ENCODE data around the gene BCAS3. TPM values are rescaled to one million over a fixed set of nuclear protein-coding genes. Genes with fewer than 3 reads are reported as not detected.
A peak's percentile ranks its signal among the peaks of the same experiment; 100 is the strongest.

The BCAS3 gene
- total RNA-seq, 1 donor = 23.7 TPM

- no peak for TF ChIP-seq CTCF (IDR thresholded peaks at IDR 0.05; ENCODE audit: insufficient read depth, low read depth, low read length)
- DNase-seq (ENCODE audit: low read depth) = peak; percentile 39
- no peak overlapping the region for H3K4me3 ChIP-seq (ENCODE audit: low read depth, low read length)
These were observed 449.0 kb downstream of the BCAS3 start for GRCh38 chr17:61126473-61127249.

- no peak for DNase-seq (ENCODE audit: low read depth)
- no peak for TF ChIP-seq CTCF (IDR thresholded peaks at IDR 0.05; ENCODE audit: insufficient read depth, low read depth, low read length)
- H3K4me3 ChIP-seq (ENCODE audit: low read depth, low read length) = no peak overlapping the region
These were observed 450.3 kb downstream of the BCAS3 start for GRCh38 chr17:61127960-61128359.

GRCh38 chr17:61128661-61129115 lies 451.0 kb downstream of the BCAS3 start:
- H3K4me3 ChIP-seq (ENCODE audit: low read depth, low read length) = no peak overlapping the region
- peak; percentile 27 for DNase-seq (ENCODE audit: low read depth)
- no peak for TF ChIP-seq CTCF (IDR thresholded peaks at IDR 0.05; ENCODE audit: insufficient read depth, low read depth, low read length)

GRCh38 chr17:61129267-61130254 lies 451.9 kb downstream of the BCAS3 start:
- H3K4me3 ChIP-seq (ENCODE audit: low read depth, low read length) = no peak overlapping the region
- TF ChIP-seq CTCF (IDR thresholded peaks at IDR 0.05; ENCODE audit: insufficient read depth, low read depth, low read length) = no peak
- DNase-seq (ENCODE audit: low read depth) = no peak

DNA sequence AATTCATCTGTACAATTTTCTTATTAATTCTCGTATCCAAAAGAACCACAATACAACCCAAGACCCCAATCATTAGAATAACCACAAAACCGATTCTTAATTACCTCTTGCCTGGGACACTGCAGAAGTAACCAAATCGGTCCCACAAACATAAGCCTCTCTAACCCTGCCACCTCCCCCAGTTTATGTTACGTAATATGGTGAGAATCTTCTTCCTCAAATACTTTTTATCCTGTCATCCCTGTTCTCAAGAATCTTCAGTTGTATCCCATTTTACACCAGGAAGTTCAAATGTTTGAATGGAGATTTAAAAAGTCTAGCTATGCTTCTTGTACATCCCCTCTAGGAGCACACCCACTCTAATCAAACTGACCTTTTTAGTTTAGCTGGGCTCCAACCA lies 452.7 kb downstream of the BCAS3 start:
- TF ChIP-seq CTCF (IDR thresholded peaks at IDR 0.05; ENCODE audit: insufficient read depth, low read depth, low read length) = no peak
- H3K4me3 ChIP-seq (ENCODE audit: low read depth, low read length) = no peak overlapping the region
- no peak for DNase-seq (ENCODE audit: low read depth)

DNA sequence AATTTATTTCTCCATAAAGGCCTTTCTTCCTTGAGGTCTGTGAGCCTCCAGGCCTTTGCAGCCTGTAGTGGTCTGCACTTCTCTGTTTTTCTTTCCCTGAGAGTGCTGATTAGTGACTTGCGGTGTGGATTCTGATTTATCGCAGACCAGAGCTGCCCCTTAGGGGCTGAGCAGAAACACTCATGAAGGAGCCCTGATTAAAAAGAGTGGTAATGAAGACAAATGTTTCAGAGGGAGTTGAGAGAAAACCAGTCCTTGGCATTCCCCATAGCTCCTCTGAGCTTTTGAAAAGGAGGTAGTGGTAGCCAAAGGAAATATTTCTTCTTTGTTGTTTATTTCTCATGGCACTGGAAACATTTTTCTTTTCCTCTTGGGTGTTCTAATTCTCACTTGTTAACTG lies 453.9 kb downstream of the BCAS3 start:
- TF ChIP-seq CTCF (IDR thresholded peaks at IDR 0.05; ENCODE audit: insufficient read depth, low read depth, low read length) = no peak
- DNase-seq (ENCODE audit: low read depth) = no peak
- no peak overlapping the region for H3K4me3 ChIP-seq (ENCODE audit: low read depth, low read length)
